ENCODE data around the gene C22orf31.

The C22orf31 gene

DNA sequence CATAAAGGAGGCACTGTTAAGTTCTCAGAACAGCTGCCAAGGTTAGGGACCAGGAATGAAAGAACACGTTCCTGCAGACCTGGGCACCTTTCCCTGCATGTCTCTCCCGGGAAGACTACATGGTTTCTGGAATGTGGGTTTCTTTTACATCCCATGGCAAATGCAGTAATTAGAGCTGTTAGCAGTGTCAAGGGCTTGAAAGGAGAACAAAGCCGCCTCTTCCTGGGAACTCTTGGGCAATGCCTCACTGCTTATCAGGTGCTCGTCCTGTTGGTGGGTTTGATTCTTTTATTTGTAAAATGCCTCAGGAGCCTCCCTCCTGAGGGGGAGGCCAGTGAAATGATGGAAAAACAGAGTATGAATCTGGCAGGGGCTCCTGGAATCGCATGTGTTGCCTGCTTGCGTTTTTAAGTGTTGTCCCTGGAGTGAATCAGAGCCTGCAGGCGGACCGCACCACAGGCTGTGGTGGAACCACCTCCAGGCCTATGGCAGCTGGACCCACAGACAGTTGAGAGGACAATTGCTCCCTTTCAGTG is 723 bp upstream of the C22orf31 start:
- FAIRE-seq (no peak), DNase-seq (ENCODE audit: insufficient read length, low spot score) (no peak)
- TF ChIP-seq POLR2A (IDR thresholded peaks at IDR 0.05; ENCODE audit: low read depth, low read length), result no peak
- TF ChIP-seq POU2F2 (IDR thresholded peaks at IDR 0.05; ENCODE audit: low read depth, low read length), result no peak

DNA sequence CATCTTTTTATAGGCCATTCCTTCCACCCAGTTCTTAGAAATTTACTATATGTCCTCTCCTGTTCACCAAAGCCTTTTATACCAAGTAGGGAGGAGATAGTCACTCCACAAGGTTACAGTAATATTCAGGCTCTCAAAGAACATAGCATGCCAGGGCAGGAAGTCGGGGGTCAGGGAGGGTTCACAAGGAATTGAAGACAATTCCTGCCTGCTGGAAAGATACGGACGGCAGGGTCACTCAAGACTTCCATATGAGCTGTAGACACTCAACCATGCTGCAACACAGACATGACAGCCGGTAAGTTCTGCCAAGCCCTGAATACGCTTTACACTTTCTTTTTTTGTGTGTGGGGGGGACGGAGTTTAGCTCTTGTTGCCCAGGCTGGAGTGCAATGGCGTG is 700 bp downstream of the C22orf31 start:
- TF ChIP-seq POLR2A (IDR thresholded peaks at IDR 0.05; ENCODE audit: low read depth, low read length) (no peak), TAF1 (IDR thresholded peaks at IDR 0.05; ENCODE audit: low read depth, low read length) (no peak), SPI1 (IDR thresholded peaks at IDR 0.05; ENCODE audit: low read depth, low read length) (no peak), POLR2AphosphoS5 (IDR thresholded peaks at IDR 0.05; ENCODE audit: low read depth, low read length) (no peak), PAX5 (IDR thresholded peaks at IDR 0.05; ENCODE audit: insufficient read depth, low read length, severe bottlenecking) (no peak), POU2F2 (IDR thresholded peaks at IDR 0.05; ENCODE audit: low read depth, low read length) (no peak)
- FAIRE-seq (no peak), DNase-seq (ENCODE audit: insufficient read length, low spot score) (no peak)

DNA sequence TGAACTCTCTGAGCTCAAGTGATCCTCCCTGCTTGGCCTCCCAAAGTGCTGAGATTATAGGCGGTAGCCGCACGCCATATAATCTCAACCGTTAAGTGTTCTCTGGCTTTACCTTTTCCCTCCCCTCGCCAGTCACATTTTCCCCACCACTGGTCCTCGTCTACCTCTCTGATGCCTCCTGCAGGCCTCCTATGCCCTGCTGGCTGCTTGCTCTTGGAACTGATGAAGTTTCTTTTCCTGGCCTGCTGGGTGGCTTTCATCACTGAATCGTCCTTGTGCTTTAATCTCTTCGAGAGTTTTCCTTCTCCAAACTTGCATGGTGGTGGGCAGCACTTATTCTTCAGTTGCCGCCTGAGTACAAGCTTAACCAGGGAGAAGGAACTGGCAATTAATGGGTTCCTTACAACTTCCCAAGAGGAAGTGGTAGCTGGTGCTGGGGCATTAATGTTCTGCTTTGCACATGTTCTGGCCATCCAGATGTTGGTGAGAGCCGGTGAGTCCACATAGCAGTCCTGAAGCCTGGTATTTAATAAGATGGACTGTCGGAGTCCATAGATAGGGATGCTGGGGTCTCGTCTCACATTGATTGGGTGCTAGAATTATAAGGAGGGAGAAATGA is 1.3 kb downstream of the C22orf31 start:
- FAIRE-seq (no peak), DNase-seq (ENCODE audit: insufficient read length, low spot score) (no peak)
- TF ChIP-seq POLR2A (IDR thresholded peaks at IDR 0.05; ENCODE audit: low read depth, low read length) (no peak), POU2F2 (IDR thresholded peaks at IDR 0.05; ENCODE audit: low read depth, low read length) (no peak), POLR2AphosphoS5 (IDR thresholded peaks at IDR 0.05; ENCODE audit: low read depth, low read length) (no peak), SPI1 (IDR thresholded peaks at IDR 0.05; ENCODE audit: low read depth, low read length) (no peak), TAF1 (IDR thresholded peaks at IDR 0.05; ENCODE audit: low read depth, low read length) (no peak), PAX5 (IDR thresholded peaks at IDR 0.05; ENCODE audit: insufficient read depth, low read length, severe bottlenecking) (no peak)

DNA sequence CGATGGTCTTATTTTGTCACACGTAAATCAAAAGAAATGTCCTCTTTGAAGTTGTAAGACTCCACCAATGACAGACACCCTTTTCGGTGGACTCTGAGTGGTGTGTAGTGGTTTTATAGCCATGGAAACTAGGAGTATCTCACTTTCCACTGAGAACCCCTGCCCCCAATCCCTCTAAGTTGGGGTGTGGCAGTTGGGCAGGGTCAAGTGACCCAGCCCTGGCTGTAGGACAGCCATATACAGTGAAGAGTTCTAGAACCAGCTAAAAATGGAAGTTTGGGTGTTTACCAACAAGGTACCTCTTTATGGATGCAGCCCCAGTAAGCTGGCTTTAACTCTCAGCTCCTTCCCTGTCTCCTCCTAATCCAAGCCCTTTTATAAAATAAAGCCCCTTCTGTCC is 5.2 kb downstream of the C22orf31 start:
- FAIRE-seq (no peak), DNase-seq (ENCODE audit: insufficient read length, low spot score) (no peak)
- no peak for TF ChIP-seq POU2F2 (IDR thresholded peaks at IDR 0.05; ENCODE audit: low read depth, low read length)
- no peak for TF ChIP-seq POLR2A (IDR thresholded peaks at IDR 0.05; ENCODE audit: low read depth, low read length)
- TF ChIP-seq SPI1 (IDR thresholded peaks at IDR 0.05; ENCODE audit: low read depth, low read length), result no peak
- no peak for TF ChIP-seq TAF1 (IDR thresholded peaks at IDR 0.05; ENCODE audit: low read depth, low read length)
- TF ChIP-seq PAX5 (IDR thresholded peaks at IDR 0.05; ENCODE audit: insufficient read depth, low read length, severe bottlenecking), result no peak
- TF ChIP-seq POLR2AphosphoS5 (IDR thresholded peaks at IDR 0.05; ENCODE audit: low read depth, low read length), result no peak

DNA sequence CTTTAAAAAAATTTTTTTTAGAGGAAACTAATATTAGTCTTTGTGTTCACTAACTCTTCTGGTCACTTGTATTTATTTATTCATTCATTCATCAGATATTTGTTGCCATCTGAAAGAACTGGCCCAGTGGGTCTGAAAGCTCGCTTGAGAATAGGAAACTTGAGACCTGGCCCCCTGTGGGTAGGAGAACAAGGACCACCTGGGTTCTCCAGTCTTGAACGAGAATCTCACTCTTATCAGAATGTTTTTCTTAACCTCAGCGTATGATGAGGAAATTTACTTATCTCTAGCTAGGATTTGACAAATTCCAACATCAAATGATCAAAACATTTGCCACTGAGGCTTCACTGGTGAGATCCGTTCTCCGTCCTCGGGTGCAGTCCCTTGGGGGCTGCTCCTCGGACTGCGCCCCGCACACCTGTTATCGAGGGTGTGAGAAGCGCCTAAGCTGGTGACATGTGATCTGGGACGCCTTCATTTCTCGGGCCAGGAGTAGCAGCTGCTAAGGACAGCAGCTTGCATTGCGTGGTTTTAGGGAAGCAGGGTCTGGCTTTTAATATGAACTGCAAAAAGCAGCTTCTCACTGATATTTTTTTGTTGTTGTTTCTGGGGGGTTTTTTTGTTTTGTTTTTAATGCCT is 6.3 kb downstream of the C22orf31 start:
- DNase-seq (ENCODE audit: insufficient read length, low spot score) (no peak), FAIRE-seq (no peak)
- TF ChIP-seq POLR2A (IDR thresholded peaks at IDR 0.05; ENCODE audit: low read depth, low read length) (no peak), SPI1 (IDR thresholded peaks at IDR 0.05; ENCODE audit: low read depth, low read length) (no peak), POLR2AphosphoS5 (IDR thresholded peaks at IDR 0.05; ENCODE audit: low read depth, low read length) (no peak), TAF1 (IDR thresholded peaks at IDR 0.05; ENCODE audit: low read depth, low read length) (no peak), PAX5 (IDR thresholded peaks at IDR 0.05; ENCODE audit: insufficient read depth, low read length, severe bottlenecking) (no peak), POU2F2 (IDR thresholded peaks at IDR 0.05; ENCODE audit: low read depth, low read length) (no peak)

DNA sequence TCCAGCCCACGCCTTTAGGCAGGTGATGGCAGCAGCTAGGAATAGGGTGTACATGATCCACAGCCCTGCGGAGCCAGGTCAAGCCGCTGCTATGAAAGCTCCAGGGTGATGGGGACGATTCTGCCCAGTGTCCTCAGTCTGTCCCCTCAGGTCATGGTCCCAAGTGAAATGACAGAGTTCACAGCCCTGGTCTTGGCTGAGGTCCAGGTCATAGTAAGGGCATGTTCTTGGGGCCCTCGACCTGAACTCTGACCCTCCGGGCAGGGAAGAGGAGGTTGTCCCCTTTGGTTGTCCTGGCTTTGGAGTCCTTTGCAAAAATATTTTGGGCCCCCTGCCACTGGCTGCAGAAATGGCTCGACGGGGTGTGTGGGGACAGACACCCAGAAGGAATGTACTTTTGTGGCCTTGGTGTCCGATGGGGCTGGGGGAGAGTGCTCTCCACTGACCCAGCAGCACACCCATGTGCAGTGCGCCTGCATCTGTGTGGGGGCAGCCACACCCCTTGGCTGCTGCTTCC is 7.3 kb downstream of the C22orf31 start:
- DNase-seq (ENCODE audit: insufficient read length, low spot score), result no peak
- no peak for FAIRE-seq

DNA sequence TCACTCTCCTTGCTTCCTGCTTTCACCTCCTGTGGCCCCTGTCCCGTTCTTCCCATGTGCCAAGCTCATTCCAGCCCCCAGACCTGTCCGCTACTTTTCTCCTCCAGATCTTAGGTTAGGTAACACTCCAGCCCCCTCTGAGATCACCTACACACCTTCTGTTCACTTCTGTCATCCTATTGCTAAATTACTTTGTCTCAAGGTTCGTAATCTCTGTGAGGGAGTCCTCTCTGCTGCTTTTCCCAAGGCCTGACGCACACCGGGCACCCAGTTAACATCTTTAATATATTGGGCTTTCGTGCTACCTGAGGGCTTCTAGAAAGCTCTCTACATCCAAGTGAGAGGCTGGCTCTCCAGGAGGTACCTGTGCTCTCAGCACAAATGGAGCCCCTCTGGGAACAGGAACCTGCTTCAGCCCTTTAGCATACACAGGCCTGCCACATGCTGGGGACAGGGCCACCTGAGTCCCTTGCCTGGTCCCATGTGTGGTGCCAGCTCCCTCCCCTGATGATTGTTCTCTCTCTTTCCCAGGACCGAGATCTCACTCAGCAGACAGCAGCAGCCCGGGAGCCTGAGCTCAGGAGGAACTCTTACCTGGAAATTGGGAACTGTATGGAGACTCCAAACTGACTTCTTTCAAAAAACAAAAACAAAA is 8.5 kb downstream of the C22orf31 start:
- TF ChIP-seq POLR2A (IDR thresholded peaks at IDR 0.05; ENCODE audit: low read depth, low read length) (no peak), SPI1 (IDR thresholded peaks at IDR 0.05; ENCODE audit: low read depth, low read length) (no peak), POU2F2 (IDR thresholded peaks at IDR 0.05; ENCODE audit: low read depth, low read length) (no peak), POLR2AphosphoS5 (IDR thresholded peaks at IDR 0.05; ENCODE audit: low read depth, low read length) (no peak), TAF1 (IDR thresholded peaks at IDR 0.05; ENCODE audit: low read depth, low read length) (no peak), PAX5 (IDR thresholded peaks at IDR 0.05; ENCODE audit: insufficient read depth, low read length, severe bottlenecking) (no peak)
- no peak for DNase-seq (ENCODE audit: insufficient read length, low spot score)
- no peak for FAIRE-seq

More for the DNA sequence above, 7.3 kb downstream of the C22orf31 start:
- TF ChIP-seq POU2F2 (IDR thresholded peaks at IDR 0.05; ENCODE audit: low read depth, low read length) (no peak), POLR2AphosphoS5 (IDR thresholded peaks at IDR 0.05; ENCODE audit: low read depth, low read length) (no peak), SPI1 (IDR thresholded peaks at IDR 0.05; ENCODE audit: low read depth, low read length) (no peak), POLR2A (IDR thresholded peaks at IDR 0.05; ENCODE audit: low read depth, low read length) (no peak), PAX5 (IDR thresholded peaks at IDR 0.05; ENCODE audit: insufficient read depth, low read length, severe bottlenecking) (no peak), TAF1 (IDR thresholded peaks at IDR 0.05; ENCODE audit: low read depth, low read length) (no peak)

DNA sequence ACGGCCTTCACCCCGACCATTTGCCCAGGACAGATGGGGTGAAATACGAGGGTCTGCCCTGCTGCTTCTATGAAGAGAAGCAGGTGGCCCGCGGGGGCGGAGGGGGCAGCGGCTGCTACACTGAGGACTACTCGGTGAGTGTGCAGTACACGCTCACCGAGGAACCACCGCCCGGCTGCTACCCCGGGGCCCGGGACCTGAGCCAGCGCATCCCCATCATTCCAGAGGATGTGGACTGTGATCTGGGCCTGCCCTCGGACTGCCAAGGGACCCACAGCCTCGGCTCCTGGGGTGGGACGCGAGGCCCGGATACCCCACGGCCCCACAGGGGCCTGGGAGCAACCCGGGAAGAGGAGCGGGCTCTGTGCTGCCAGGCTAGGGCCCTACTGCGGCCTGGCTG is 11.2 kb downstream of the C22orf31 start:
- DNase-seq (ENCODE audit: insufficient read length, low spot score) (no peak), FAIRE-seq (no peak)
- no peak for TF ChIP-seq TAF1 (IDR thresholded peaks at IDR 0.05; ENCODE audit: low read depth, low read length)
- no peak for TF ChIP-seq POU2F2 (IDR thresholded peaks at IDR 0.05; ENCODE audit: low read depth, low read length)
- no peak for TF ChIP-seq SPI1 (IDR thresholded peaks at IDR 0.05; ENCODE audit: low read depth, low read length)
- no peak for TF ChIP-seq POLR2AphosphoS5 (IDR thresholded peaks at IDR 0.05; ENCODE audit: low read depth, low read length)
- no peak for TF ChIP-seq PAX5 (IDR thresholded peaks at IDR 0.05; ENCODE audit: insufficient read depth, low read length, severe bottlenecking)
- TF ChIP-seq POLR2A (IDR thresholded peaks at IDR 0.05; ENCODE audit: low read depth, low read length), result no peak

DNA sequence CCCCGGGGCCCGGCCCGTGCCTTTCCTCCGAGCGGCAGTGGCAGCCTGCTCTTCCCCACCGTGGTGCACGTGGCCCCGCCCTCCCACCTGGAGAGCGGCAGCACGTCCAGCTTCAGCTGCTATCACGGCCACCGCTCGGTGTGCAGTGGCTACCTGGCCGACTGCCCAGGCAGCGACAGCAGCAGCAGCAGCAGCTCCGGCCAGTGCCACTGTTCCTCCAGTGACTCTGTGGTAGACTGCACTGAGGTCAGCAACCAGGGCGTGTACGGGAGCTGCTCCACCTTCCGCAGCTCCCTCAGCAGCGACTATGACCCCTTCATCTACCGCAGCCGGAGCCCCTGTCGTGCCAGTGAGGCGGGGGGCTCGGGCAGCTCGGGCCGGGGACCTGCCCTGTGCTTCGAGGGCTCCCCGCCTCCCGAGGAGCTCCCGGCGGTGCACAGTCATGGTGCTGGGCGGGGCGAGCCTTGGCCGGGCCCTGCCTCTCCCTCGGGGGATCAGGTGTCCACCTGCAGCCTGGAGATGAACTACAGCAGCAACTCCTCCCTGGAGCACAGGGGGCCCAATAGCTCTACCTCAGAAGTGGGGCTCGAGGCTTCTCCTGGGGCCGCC is 11.9 kb downstream of the C22orf31 start:
- no peak for FAIRE-seq

More for the DNA sequence above, 11.9 kb downstream of the C22orf31 start:
- TF ChIP-seq POU2F2 (IDR thresholded peaks at IDR 0.05; ENCODE audit: low read depth, low read length) (no peak), POLR2A (IDR thresholded peaks at IDR 0.05; ENCODE audit: low read depth, low read length) (no peak), POLR2AphosphoS5 (IDR thresholded peaks at IDR 0.05; ENCODE audit: low read depth, low read length) (no peak), PAX5 (IDR thresholded peaks at IDR 0.05; ENCODE audit: insufficient read depth, low read length, severe bottlenecking) (no peak), SPI1 (IDR thresholded peaks at IDR 0.05; ENCODE audit: low read depth, low read length) (no peak), TAF1 (IDR thresholded peaks at IDR 0.05; ENCODE audit: low read depth, low read length) (no peak)
- no peak for DNase-seq (ENCODE audit: insufficient read length, low spot score)

All from GM12891 (cell line).